Astrocyte (in vitro differentiated cells and primary cell): ENCODE data around the gene ZNF513. TPM values are rescaled to one million over a fixed set of nuclear protein-coding genes. Genes with fewer than 3 reads are reported as not detected.

Experiments used
- DNase-seq: peaks from one replicate; pipeline ENCODE4 v3.0.0-alpha.2; 2010; ENCODE audit warnings: low read depth
- FAIRE-seq: peaks from 2 replicates; lab custom pipeline; 2011; peaks lifted over from hg19 to GRCh38; lab: Jason Lieb, UNC
- H2AFZ ChIP-seq: 2 replicates; pipeline ENCODE4 v1.6.0; 2012; ENCODE audit warnings: low read depth, low read length, inconsistent platforms
- H3K27ac ChIP-seq: 2 replicates; pipeline ENCODE4 v1.5.1; 2011; ENCODE audit warnings: low read depth, low read length, inconsistent platforms
- H3K27me3 ChIP-seq: 2 replicates; pipeline ENCODE4 v1.6.0; 2011; ENCODE audit warnings: low read length, inconsistent platforms; ENCODE audit not compliant: insufficient read depth
- H3K36me3 ChIP-seq: 2 replicates; pipeline ENCODE4 v1.5.1; 2011; ENCODE audit warnings: low read length, inconsistent platforms; ENCODE audit not compliant: insufficient read depth
- H3K4me1 ChIP-seq: 2 replicates; pipeline ENCODE4 v1.5.1; 2011; ENCODE audit warnings: low read length, inconsistent platforms; ENCODE audit not compliant: insufficient read depth
- H3K4me2 ChIP-seq: 2 replicates; pipeline ENCODE4 v1.6.0; 2012; ENCODE audit warnings: low read length, inconsistent platforms
- H3K4me3 ChIP-seq: 2 replicates; pipeline ENCODE4 v1.5.1; 2011; ENCODE audit warnings: low read depth, mild to moderate bottlenecking, low read length, inconsistent platforms; ENCODE audit not compliant: insufficient read depth
- H3K79me2 ChIP-seq: 2 replicates; pipeline ENCODE4 v1.6.0; 2012; ENCODE audit warnings: mild to moderate bottlenecking, low read length, inconsistent platforms; ENCODE audit not compliant: insufficient read depth
- H3K9ac ChIP-seq: 2 replicates; pipeline ENCODE4 v1.6.0; 2012; ENCODE audit warnings: mild to moderate bottlenecking, low read length, inconsistent platforms
- H3K9me3 ChIP-seq: 2 replicates; pipeline ENCODE4 v1.5.1; 2012; ENCODE audit warnings: low read depth, mild to moderate bottlenecking, low read length, inconsistent platforms; ENCODE audit not compliant: insufficient read depth
- H4K20me1 ChIP-seq: 2 replicates; pipeline ENCODE4 v1.6.0; 2012; ENCODE audit warnings: low read length, inconsistent platforms; ENCODE audit not compliant: insufficient read depth
- H3K27ac Mint-ChIP-seq: one replicate; pipeline ENCODE4 v1.8.0; 2021; ENCODE audit warnings: mild to moderate bottlenecking, mixed read lengths; ENCODE audit not compliant: unreplicated experiment
- H3K27me3 Mint-ChIP-seq: one replicate; pipeline ENCODE4 v1.8.0; 2021; ENCODE audit warnings: low read depth, mixed read lengths; ENCODE audit not compliant: unreplicated experiment
- H3K36me3 Mint-ChIP-seq: one replicate; pipeline ENCODE4 v1.8.0; 2021; ENCODE audit warnings: low read depth, mixed read lengths; ENCODE audit not compliant: unreplicated experiment
- H3K4me1 Mint-ChIP-seq: one replicate; pipeline ENCODE4 v1.8.0; 2021; ENCODE audit warnings: low read depth, mixed read lengths; ENCODE audit not compliant: unreplicated experiment
- H3K4me3 Mint-ChIP-seq: one replicate; pipeline ENCODE4 v1.8.0; 2021; ENCODE audit warnings: mild to moderate bottlenecking, moderate library complexity, mixed read lengths; ENCODE audit not compliant: unreplicated experiment
- H3K9me3 Mint-ChIP-seq: one replicate; pipeline ENCODE4 v1.8.0; 2021; ENCODE audit warnings: mild to moderate bottlenecking, mixed read lengths; ENCODE audit not compliant: unreplicated experiment
- EZH2 ChIP-seq: IDR thresholded peaks from 2 replicates; pipeline ENCODE4 v1.6.1; 2012; ENCODE audit warnings: mild to moderate bottlenecking, low read length, inconsistent platforms; ENCODE audit not compliant: insufficient read depth
- total RNA-seq: library from RNA; stranded (reverse); gene quantifications from 2 replicates; pipeline ENCODE4 v1.2.1, GENCODE V29; 2021
- TF ChIP-seq, protein P1 (sequence below): IDR thresholded peaks from 2 replicates; pipeline ENCODE4 v1.5.1; 2011; ENCODE audit warnings: low read depth, mild to moderate bottlenecking, inconsistent platforms, low read length, moderate library complexity; ENCODE audit not compliant: insufficient read depth

Gene ZNF513
- total RNA-seq, 1 donor from 2014 or later, result 13.5 TPM

DNA sequence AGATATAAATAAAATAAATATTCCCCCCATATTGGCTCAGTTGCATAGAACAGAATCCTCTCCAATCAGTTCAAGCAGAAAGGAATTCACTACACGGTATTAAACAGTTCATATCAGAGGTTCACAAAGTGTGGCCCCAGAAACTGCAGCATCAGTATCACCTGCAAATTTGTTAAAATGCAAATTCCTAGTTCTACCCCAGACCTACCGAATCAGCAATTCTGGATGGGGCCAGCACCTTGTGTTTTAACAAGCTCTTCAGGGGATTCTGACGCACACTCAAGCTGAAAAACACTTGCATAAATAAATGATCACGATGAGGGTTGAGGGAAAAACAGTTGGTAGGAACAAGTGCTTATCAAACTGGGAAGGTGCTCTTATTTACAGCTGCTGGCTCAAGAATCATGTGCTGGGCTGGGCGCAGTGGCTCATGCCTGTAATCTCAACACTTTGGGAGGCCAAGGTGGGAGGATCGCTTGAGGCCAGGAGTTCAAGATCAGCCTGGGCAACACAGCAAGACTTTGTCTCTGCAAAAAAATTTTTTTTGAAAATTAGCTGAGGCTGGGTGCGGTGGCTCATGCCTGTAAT is 30.3 kb downstream of the ZNF513 start:
- DNase-seq (no peak), FAIRE-seq (no peak)
- Mint-ChIP-seq H3K4me3 (no peak overlapping the region), H3K36me3 (no peaks in the 10 kb centered on the region), H3K4me1 (peaks cover 16% of the 10 kb centered on the region), H3K9me3 (no peaks in the 10 kb centered on the region), H3K27ac (no peak overlapping the region), H3K27me3 (no peaks in the 10 kb centered on the region)
- H3K36me3 ChIP-seq, result no peaks in the 10 kb centered on the region
- H3K4me1 ChIP-seq, result no peaks in the 10 kb centered on the region
- H3K4me2 ChIP-seq, result no peak overlapping the region
- H2AFZ ChIP-seq, result no peak overlapping the region
- H3K9ac ChIP-seq, result no peak overlapping the region
- H3K4me3 ChIP-seq, result no peak overlapping the region
- no peaks in the 10 kb centered on the region for H3K9me3 ChIP-seq
- H3K79me2 ChIP-seq, result peaks cover 94% of the 10 kb centered on the region
- no peak overlapping the region for H3K27ac ChIP-seq
- no peaks in the 10 kb centered on the region for H3K27me3 ChIP-seq
- H4K20me1 ChIP-seq, result peaks cover 42% of the 10 kb centered on the region
- TF ChIP-seq, protein P1, sequence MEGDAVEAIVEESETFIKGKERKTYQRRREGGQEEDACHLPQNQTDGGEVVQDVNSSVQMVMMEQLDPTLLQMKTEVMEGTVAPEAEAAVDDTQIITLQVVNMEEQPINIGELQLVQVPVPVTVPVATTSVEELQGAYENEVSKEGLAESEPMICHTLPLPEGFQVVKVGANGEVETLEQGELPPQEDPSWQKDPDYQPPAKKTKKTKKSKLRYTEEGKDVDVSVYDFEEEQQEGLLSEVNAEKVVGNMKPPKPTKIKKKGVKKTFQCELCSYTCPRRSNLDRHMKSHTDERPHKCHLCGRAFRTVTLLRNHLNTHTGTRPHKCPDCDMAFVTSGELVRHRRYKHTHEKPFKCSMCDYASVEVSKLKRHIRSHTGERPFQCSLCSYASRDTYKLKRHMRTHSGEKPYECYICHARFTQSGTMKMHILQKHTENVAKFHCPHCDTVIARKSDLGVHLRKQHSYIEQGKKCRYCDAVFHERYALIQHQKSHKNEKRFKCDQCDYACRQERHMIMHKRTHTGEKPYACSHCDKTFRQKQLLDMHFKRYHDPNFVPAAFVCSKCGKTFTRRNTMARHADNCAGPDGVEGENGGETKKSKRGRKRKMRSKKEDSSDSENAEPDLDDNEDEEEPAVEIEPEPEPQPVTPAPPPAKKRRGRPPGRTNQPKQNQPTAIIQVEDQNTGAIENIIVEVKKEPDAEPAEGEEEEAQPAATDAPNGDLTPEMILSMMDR, result no peak
- no peak for TF ChIP-seq EZH2

DNA sequence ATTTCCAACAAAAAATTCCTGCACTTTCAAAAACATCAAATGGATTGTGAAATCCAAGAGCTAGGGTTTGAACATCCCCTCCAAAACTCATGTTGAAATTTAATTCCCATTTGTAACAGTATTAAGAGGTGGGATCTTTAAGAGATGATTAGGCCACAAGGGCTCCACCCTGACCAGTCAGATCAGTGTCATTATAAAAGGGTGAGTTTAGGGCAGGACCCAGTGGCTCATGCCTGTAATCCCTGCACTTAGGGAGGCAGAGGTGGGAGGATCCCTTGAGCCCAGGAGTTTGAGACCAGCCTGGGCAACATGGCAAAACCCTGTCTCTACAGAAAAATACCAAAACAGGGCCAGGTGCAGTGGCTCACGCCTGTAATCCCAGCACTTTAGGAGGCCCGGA is 32.9 kb downstream of the ZNF513 start:
- H3K9ac ChIP-seq, result no peak overlapping the region
- no peak for FAIRE-seq
- no peaks in the 10 kb centered on the region for H3K27me3 Mint-ChIP-seq
- H3K36me3 ChIP-seq, result no peaks in the 10 kb centered on the region
- H3K4me1 Mint-ChIP-seq, result peaks cover 2% of the 10 kb centered on the region
- H3K27me3 ChIP-seq, result no peaks in the 10 kb centered on the region
- no peaks in the 10 kb centered on the region for H3K4me1 ChIP-seq
- no peaks in the 10 kb centered on the region for H3K36me3 Mint-ChIP-seq
- H3K79me2 ChIP-seq, result peaks cover 91% of the 10 kb centered on the region
- no peak overlapping the region for H3K27ac ChIP-seq
- H3K4me3 Mint-ChIP-seq, result no peak overlapping the region
- H3K9me3 Mint-ChIP-seq, result no peaks in the 10 kb centered on the region
- DNase-seq, result no peak
- no peaks in the 10 kb centered on the region for H3K9me3 ChIP-seq
- no peak overlapping the region for H3K4me3 ChIP-seq
- TF ChIP-seq, protein P1, result no peak
- no peak for TF ChIP-seq EZH2
- H4K20me1 ChIP-seq, result peaks cover 55% of the 10 kb centered on the region
- no peak overlapping the region for H3K4me2 ChIP-seq
- no peak overlapping the region for H2AFZ ChIP-seq
- H3K27ac Mint-ChIP-seq, result no peak overlapping the region

DNA sequence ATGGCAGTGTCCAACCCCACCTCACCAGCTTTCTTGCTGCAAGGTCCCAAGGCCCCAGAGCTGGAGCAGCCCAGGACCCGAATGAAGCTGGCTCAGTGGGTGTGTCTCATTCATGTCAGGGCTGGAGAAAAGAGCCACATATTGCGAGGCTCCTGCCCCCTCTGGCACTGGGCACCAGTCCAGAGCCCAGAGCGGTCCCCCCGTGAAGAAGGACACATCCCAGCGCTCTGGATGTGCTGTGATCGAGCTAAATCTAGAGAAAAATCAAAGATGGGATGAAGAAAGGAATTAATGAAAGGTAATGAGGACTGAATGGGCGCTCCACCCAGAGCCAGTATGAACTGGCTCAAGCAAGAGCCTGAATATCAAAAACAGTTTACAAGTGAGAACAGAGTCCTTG is 44.4 kb downstream of the ZNF513 start:
- Mint-ChIP-seq H3K9me3 (no peaks in the 10 kb centered on the region), H3K4me3 (no peak overlapping the region), H3K36me3 (peaks cover 27% of the 10 kb centered on the region), H3K27me3 (no peaks in the 10 kb centered on the region), H3K4me1 (peaks cover 9% of the 10 kb centered on the region), H3K27ac (no peak overlapping the region)
- Histone ChIP-seq H3K36me3 (peaks cover 39% of the 10 kb centered on the region), H3K9ac (no peak overlapping the region), H3K9me3 (no peaks in the 10 kb centered on the region), H3K27ac (no peak overlapping the region), H4K20me1 (no peaks in the 10 kb centered on the region), H3K27me3 (no peaks in the 10 kb centered on the region), H2AFZ (no peak overlapping the region), H3K4me1 (no peaks in the 10 kb centered on the region), H3K4me3 (no peak overlapping the region), H3K79me2 (no peaks in the 10 kb centered on the region), H3K4me2 (no peak overlapping the region)
- DNase-seq (no peak), FAIRE-seq (no peak)
- no peak for TF ChIP-seq EZH2
- TF ChIP-seq, protein P1, result no peak
